Choroid plexus epithelial cell (primary cell): Measurements from ENCODE around the gene TNNT1.
"Not testable (repeated sequence)": the region's sequence is repeated elsewhere in the genome, so short reads cannot be mapped to it uniquely, and the experiment has no call there.

Experiments
- DNase-seq: peaks from one replicate; pipeline ENCODE4 v3.0.0-alpha.2; 2010; ENCODE audit warnings: low read depth
- H3K4me3 ChIP-seq: 2 replicates; pipeline ENCODE4 v1.5.1; 2011; ENCODE audit warnings: low read depth, mild to moderate bottlenecking, control low read depth, low read length, moderate library complexity
- CTCF ChIP-seq: conservative IDR thresholded peaks from 2 replicates; pipeline ENCODE4 v1.5.1; 2011; ENCODE audit warnings: low read depth, mild to moderate bottlenecking, control low read depth, inconsistent platforms, low read length, moderate library complexity

The TNNT1 gene

GRCh38 chr19:55174425-55175116 is 25.6 kb upstream of the TNNT1 start:
- DNase-seq: no peak
- TF ChIP-seq CTCF: no peak
- no peak overlapping the region for H3K4me3 ChIP-seq

- TF ChIP-seq CTCF: peak; percentile 32
- DNase-seq: peak; percentile 59
- peak overlapping the region; percentile 53 for H3K4me3 ChIP-seq
Observed at GRCh38 chr19:55173714-55174409, 24.9 kb upstream of the TNNT1 start.

GRCh38 chr19:55173186-55173713 is 24.2 kb upstream of the TNNT1 start:
- H3K4me3 ChIP-seq: peak overlapping the region; percentile 53
- DNase-seq: no peak
- no peak for TF ChIP-seq CTCF

GRCh38 chr19:55172741-55173140 is 23.7 kb upstream of the TNNT1 start:
- peak; percentile 36 for DNase-seq
- TF ChIP-seq CTCF: no peak
- no peak overlapping the region for H3K4me3 ChIP-seq

GRCh38 chr19:55172318-55172717 is 23.3 kb upstream of the TNNT1 start:
- not testable (repeated sequence) for H3K4me3 ChIP-seq, DNase-seq

- no peak for DNase-seq
- no peak for TF ChIP-seq CTCF
- H3K4me3 ChIP-seq: no peak overlapping the region
Observed at GRCh38 chr19:55171440-55171839, 22.4 kb upstream of the TNNT1 start.

- TF ChIP-seq CTCF: no peak
- no peak overlapping the region for H3K4me3 ChIP-seq
- DNase-seq: no peak
Observed at GRCh38 chr19:55169136-55169535, 20.1 kb upstream of the TNNT1 start.
